Adrenal gland (tissue), 5 donors: ENCODE measurements around the gene DIAPH3.

Experiments used
- CTCF ChIP-seq, 6 experiments: fragments of 450-650 bp in 4 of 6; fragments of 200-600 bp in 2 of 6; sonication (generic) in 1 of 6; IDR thresholded peaks; 1 replicate in 5 of 6; 2 replicates in 1 of 6; pipeline versions ENCODE4 v1.5.1 to v1.8.0; 2016 to 2021; ENCODE audit warnings: antibody characterized with exemption in 6 of 6, mild to moderate bottlenecking in 2 of 6, moderate library complexity in 1 of 6
- POLR2A ChIP-seq, 2 donors: fragments of 450-650 bp; IDR thresholded peaks; one replicate each; pipeline ENCODE4 v1.6.1; 2017; ENCODE audit warnings: antibody characterized with exemption in 2 of 2, mild to moderate bottlenecking in 2 of 2, moderate library complexity in 1 of 2
- donor health status: DM: no; HTN: no; CAD: no.

GRCh38 chr13:59780058-59780457 is 383.7 kb downstream of the DIAPH3 start:
- TF ChIP-seq POLR2A (IDR thresholded peaks at IDR 0.05) (no peak), CTCF (IDR thresholded peaks at IDR 0.05) (no peak)
